ENCODE measurements around the gene CAMK2N1. TPM values are rescaled to one million over a fixed set of nuclear protein-coding genes. Genes with fewer than 3 reads are reported as not detected.
"Not testable (repeated sequence)": the region's sequence is repeated elsewhere in the genome, so short reads cannot be mapped to it uniquely, and the experiment has no call there.

Gene CAMK2N1
- total and polyA plus RNA-seq, 8 donors = 17.9 to 91.0 (median 61.8) TPM

DNA sequence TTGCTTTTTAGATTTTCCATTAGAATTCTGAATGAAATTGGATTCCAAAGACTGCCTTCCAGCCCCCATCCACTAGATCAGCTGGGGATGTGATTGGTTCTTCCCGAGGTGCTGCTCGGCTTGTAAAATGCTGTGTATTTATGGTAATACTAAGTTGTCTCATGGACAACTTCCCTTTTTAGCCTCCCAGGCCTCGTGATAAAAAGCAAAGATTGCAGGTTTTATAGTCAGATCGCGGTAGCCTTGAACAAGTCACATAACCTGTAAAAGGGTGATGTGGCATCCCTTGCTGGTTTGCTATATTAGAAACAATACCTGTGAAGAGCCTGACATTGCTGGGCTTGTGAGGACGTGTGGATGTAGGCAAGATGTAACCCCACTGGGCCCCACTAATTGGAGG lies 11.5 kb upstream of the CAMK2N1 start:
- H3K4me1 ChIP-seq = peaks cover 6 to 29% of the 10 kb centered on the region in 2 donors
- H3K27me3 ChIP-seq = peaks cover 0 to 5% of the 10 kb centered on the region in 2 donors
- H3K4me3 ChIP-seq = no peak overlapping the region
- no peaks in the 10 kb centered on the region for H3K9me3 ChIP-seq
- no peak for ATAC-seq
- intact Hi-C loops (cut with DNase I) = no loop called here
- H3K36me3 ChIP-seq = peaks cover 0 to 48% of the 10 kb centered on the region in 2 donors
- no peak for DNase-seq
- TF ChIP-seq, protein P1, sequence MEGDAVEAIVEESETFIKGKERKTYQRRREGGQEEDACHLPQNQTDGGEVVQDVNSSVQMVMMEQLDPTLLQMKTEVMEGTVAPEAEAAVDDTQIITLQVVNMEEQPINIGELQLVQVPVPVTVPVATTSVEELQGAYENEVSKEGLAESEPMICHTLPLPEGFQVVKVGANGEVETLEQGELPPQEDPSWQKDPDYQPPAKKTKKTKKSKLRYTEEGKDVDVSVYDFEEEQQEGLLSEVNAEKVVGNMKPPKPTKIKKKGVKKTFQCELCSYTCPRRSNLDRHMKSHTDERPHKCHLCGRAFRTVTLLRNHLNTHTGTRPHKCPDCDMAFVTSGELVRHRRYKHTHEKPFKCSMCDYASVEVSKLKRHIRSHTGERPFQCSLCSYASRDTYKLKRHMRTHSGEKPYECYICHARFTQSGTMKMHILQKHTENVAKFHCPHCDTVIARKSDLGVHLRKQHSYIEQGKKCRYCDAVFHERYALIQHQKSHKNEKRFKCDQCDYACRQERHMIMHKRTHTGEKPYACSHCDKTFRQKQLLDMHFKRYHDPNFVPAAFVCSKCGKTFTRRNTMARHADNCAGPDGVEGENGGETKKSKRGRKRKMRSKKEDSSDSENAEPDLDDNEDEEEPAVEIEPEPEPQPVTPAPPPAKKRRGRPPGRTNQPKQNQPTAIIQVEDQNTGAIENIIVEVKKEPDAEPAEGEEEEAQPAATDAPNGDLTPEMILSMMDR (IDR thresholded peaks at IDR 0.05) = no peak
- no peak overlapping the region for H3K27ac ChIP-seq

DNA sequence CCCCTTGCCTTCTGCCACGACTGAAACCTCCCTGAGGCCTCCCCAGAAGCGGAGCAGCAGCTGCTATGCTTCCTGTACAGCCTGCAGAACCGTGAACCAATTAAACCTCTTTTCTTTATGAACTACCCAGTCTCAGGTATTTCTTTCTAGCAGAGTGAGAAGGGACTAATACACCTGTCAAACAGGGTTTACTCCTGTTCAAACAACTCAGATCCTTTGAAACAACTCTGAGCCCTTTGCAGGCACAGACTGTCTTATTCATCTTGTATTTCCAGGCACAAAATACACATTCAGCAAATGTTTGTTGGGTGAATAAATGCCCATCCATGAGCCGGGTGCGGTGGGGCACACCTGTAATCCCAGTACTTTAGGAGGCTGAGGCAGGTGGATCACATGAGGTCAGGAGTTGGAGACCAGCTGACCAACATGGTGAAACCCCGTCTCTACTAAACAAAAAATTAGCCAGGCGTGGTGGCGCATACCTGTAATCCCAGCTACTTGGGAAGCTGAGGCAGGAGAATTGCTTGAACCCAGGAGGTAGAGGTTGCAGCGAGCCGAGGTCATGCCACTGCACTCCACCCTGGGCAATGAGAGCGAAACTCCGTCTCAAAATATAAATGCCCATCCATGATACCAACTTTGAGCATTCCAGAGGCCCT lies 10.8 kb upstream of the CAMK2N1 start:
- H3K4me1 ChIP-seq = peaks cover 6 to 29% of the 10 kb centered on the region in 2 donors
- H3K27ac ChIP-seq; intact Hi-C loops (cut with DNase I); H3K4me3 ChIP-seq; H3K9me3 ChIP-seq; ATAC-seq; DNase-seq: not testable (repeated sequence)
- H3K36me3 ChIP-seq = peaks cover 0 to 41% of the 10 kb centered on the region in 2 donors
- peaks cover 0 to 11% of the 10 kb centered on the region in 2 donors for H3K27me3 ChIP-seq

DNA sequence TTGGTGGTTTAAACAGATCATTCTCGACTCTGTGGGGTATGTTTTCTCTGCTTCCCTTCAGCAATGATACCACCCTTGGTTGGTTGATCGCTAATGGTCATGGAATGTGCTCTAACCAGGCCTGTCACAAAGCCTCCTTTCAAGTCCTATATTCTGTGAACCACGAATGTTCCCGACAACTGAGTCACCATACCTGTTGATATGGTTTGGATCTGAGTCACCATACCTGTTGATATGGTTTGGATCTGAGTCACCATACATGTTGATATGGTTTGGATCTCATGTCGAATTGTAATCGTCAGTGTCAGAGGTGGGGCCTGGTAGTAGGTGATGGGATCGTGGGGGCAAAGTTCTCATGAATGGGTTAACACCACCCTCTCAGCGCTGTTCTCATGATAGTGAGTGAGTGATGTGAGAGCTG lies 10.2 kb upstream of the CAMK2N1 start:
- H3K27ac ChIP-seq = no peak overlapping the region
- no peak overlapping the region for H3K4me3 ChIP-seq
- H3K9me3 ChIP-seq = no peaks in the 10 kb centered on the region
- H3K36me3 ChIP-seq = peaks cover 0 to 35% of the 10 kb centered on the region in 2 donors
- ATAC-seq (no peak), DNase-seq (no peak)
- H3K4me1 ChIP-seq = peaks cover 6 to 29% of the 10 kb centered on the region in 2 donors
- TF ChIP-seq, protein P1 (IDR thresholded peaks at IDR 0.05) = no peak
- H3K27me3 ChIP-seq = peaks cover 0 to 17% of the 10 kb centered on the region in 2 donors
- intact Hi-C loops (cut with DNase I) = no loop called here

DNA sequence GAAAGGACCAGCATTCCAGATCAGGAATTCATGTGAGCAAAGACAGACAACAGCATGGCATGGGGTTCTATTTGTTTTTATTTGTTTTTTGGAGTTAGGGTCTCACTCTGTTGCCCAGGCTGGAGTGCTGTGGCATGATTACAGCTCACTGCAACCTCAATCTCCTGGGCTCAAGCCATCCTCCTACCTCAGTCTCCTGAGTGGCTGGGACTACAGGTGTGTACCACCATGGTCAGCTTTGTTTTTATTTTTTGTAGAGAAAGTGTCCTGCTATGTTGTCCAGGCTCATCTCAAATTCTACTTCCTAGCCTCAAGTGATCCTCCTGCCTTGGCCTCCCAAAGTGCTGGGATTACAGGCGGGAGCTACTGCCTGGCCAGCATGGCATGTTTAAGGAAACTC lies 9.7 kb upstream of the CAMK2N1 start:
- ATAC-seq (no peak), DNase-seq (no peak)
- Histone ChIP-seq H3K27me3 (peaks cover 0 to 23% of the 10 kb centered on the region in 2 donors), H3K9me3 (no peaks in the 10 kb centered on the region), H3K27ac (peak overlapping the region in 1 of 2 donors; percentile 4), H3K4me1 (peaks cover 6 to 29% of the 10 kb centered on the region in 2 donors), H3K36me3 (peaks cover 0 to 29% of the 10 kb centered on the region in 2 donors), H3K4me3 (no peak overlapping the region)
- intact Hi-C loops (cut with DNase I) = no loop called here
- TF ChIP-seq, protein P1 (IDR thresholded peaks at IDR 0.05) = no peak

DNA sequence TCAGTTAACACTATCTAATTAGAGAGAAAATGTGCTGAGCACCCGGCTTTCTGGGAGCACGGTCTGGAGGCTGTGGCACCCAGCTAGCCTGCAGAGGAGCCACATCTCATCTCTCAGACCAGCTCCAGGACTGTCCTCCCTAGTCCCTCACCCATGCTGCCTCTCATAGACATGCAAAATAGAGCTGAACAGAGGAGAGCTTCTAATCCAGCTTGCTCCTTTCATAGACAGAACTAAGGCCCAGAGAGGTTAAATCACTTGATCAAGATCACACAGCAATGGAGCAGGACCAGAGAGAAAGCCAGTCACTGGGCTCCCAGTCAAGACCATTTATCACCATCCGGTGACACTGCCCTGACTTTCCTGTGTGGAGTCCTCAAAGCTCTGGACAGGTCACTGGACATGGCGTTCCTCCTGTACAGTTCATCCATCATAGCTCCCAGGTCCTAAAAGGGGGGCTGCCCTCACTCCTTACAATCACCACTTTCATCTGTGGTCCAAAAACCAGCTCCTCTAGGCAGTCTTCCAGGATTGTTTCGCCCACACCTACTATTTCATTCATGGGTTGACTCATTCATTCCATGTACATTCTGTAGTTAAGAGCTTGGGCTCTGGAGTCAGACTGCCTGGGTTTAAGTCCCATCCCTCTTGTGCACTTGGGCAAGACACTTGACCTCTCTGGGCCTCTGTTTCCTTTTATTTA lies 8.8 kb upstream of the CAMK2N1 start:
- peak; percentile 69 for ATAC-seq
- peak in 1 of 4 donors; percentile 44 for DNase-seq
- TF ChIP-seq, protein P1 (IDR thresholded peaks at IDR 0.05) = no peak
- H3K9me3 ChIP-seq = no peaks in the 10 kb centered on the region
- H3K27ac ChIP-seq = peak overlapping the region in 1 of 2 donors; percentile 4
- intact Hi-C loops (cut with DNase I) = loop anchor here in 1 of 2 donors (5.0 kb wide), 1 partner anchor 282 kb away; no protein-coding TSS in a partner anchor
- H3K36me3 ChIP-seq = peaks cover 0 to 20% of the 10 kb centered on the region in 2 donors
- no peak overlapping the region for H3K4me3 ChIP-seq
- H3K27me3 ChIP-seq = peaks cover 0 to 29% of the 10 kb centered on the region in 2 donors
- H3K4me1 ChIP-seq = peaks cover 6 to 29% of the 10 kb centered on the region in 2 donors
